SK-N-SH treated with all-trans-retinoic acid at 6 μM for 48 hours (cell line): ENCODE results near the gene NPEPL1.

ENCODE experiments used
- ARNTL ChIP-seq: fragments of 450-650 bp; formaldehyde crosslinking; IDR thresholded peaks from 2 replicates; pipeline ENCODE4 v1.5.0; 2020; ENCODE audit warnings: low read depth, mild to moderate bottlenecking, moderate library complexity, borderline replicate concordance
- CREB5 ChIP-seq: fragments of 250-450 bp; sonication (Bioruptor Pico); IDR thresholded peaks from 2 replicates; pipeline ENCODE4 v1.5.1; 2020; ENCODE audit warnings: low read depth, mild to moderate bottlenecking, moderate library complexity
- GLIS3 ChIP-seq: fragments of 250-450 bp; sonication (Bioruptor Pico); IDR thresholded peaks from 2 replicates; pipeline ENCODE4 v1.5.0; 2020; ENCODE audit warnings: mild to moderate bottlenecking, moderate library complexity
- OSR1 ChIP-seq: fragments of 250-450 bp; sonication (Bioruptor Pico); IDR thresholded peaks from 2 replicates; pipeline ENCODE4 v1.8.0; 2022; ENCODE audit warnings: moderate library complexity, mild to moderate bottlenecking, inconsistent platforms
- ZFP3 ChIP-seq: fragments of 250-450 bp; sonication (Bioruptor Pico); IDR thresholded peaks from 2 replicates; pipeline ENCODE4 v1.5.0; 2020; ENCODE audit warnings: mild to moderate bottlenecking, moderate library complexity
- TF ChIP-seq, protein P1 (sequence below): fragments of 250-450 bp; sonication (Bioruptor Pico); IDR thresholded peaks from 2 replicates; pipeline ENCODE4 v1.8.0; 2020; ENCODE audit warnings: mild to moderate bottlenecking, moderate library complexity, borderline replicate concordance

DNA sequence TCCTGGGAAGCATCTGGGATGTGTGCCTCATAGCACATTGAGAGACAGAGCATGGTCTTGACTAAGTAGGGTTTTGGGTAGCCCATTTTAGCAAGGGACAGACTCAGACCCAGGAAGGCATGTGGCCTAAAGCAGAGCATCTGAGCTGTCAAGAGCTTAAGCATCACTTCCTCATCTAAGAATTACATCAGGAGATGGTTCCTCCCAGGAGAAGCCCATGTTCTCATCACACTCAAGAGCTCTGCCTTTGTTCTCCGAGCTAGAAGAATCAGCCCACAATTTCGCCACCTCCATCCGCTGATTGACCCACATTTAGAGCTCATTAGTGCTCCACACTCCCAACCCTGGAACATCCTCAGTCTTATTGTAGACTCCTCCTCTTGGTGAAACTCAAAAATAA, 68.3 kb downstream of the NPEPL1 start:
- TF ChIP-seq CREB5 (CRISPR knock-in tag) (no peak), ARNTL (CRISPR knock-in tag) (no peak), OSR1 (CRISPR knock-in tag) (no peak), GLIS3 (CRISPR knock-in tag) (no peak), ZFP3 (CRISPR knock-in tag) (no peak)
- TF ChIP-seq, protein P1, sequence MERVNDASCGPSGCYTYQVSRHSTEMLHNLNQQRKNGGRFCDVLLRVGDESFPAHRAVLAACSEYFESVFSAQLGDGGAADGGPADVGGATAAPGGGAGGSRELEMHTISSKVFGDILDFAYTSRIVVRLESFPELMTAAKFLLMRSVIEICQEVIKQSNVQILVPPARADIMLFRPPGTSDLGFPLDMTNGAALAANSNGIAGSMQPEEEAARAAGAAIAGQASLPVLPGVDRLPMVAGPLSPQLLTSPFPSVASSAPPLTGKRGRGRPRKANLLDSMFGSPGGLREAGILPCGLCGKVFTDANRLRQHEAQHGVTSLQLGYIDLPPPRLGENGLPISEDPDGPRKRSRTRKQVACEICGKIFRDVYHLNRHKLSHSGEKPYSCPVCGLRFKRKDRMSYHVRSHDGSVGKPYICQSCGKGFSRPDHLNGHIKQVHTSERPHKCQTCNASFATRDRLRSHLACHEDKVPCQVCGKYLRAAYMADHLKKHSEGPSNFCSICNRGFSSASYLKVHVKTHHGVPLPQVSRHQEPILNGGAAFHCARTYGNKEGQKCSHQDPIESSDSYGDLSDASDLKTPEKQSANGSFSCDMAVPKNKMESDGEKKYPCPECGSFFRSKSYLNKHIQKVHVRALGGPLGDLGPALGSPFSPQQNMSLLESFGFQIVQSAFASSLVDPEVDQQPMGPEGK = no peak
